Measurements from ENCODE around the gene PDE3B. TPM values are rescaled to one million over a fixed set of nuclear protein-coding genes. Genes with fewer than 3 reads are reported as not detected.
A peak's percentile ranks its signal among the peaks of the same experiment; 100 is the strongest.
"Not testable (repeated sequence)": the region's sequence is repeated elsewhere in the genome, so short reads cannot be mapped to it uniquely, and the experiment has no call there.

PDE3B gene
- total RNA-seq, 6 experiments from 2014 or later, result 14.9 to 47.1 (median 28.8) TPM

DNA sequence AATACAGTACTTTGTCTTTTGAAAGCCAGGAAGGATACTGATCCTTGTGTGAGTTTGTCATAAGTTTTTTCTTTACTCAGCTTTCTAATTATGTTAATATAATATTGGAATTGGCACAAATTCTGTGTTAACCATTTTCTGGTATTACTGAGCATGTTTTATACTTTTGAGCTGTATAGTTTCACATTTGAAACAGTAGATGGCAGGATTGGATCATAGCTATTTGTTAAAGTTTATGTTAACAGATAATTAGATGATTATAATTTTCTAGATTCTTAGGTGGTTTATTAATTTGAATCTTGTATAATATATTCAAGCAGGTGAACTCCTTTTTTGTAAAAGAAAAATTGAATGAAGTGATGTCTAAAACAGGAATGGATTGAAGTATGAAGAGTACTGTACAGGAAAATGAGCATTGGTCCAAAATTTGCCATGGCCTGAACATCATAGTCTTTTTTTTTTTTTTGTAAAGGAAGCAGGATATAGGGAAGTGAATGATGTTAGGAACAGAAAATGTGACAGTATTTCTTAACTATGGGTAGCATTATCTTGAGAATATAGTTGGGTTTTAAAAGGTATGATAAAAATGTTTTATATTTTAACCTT lies 146.4 kb downstream of the PDE3B start:
- ATAC-seq, result peak in 1 of 4 donors; percentile 35
- Histone ChIP-seq H3K9me3 (no peaks in the 10 kb centered on the region), H3K27me3 (no peaks in the 10 kb centered on the region), H3K36me3 (no peaks in the 10 kb centered on the region), H3K27ac (no peak overlapping the region), H3K4me1 (no peaks in the 10 kb centered on the region), H3K4me3 (no peak overlapping the region)
- no peak for TF ChIP-seq POLR2A (IDR thresholded peaks at IDR 0.05)
- TF ChIP-seq, protein P1, sequence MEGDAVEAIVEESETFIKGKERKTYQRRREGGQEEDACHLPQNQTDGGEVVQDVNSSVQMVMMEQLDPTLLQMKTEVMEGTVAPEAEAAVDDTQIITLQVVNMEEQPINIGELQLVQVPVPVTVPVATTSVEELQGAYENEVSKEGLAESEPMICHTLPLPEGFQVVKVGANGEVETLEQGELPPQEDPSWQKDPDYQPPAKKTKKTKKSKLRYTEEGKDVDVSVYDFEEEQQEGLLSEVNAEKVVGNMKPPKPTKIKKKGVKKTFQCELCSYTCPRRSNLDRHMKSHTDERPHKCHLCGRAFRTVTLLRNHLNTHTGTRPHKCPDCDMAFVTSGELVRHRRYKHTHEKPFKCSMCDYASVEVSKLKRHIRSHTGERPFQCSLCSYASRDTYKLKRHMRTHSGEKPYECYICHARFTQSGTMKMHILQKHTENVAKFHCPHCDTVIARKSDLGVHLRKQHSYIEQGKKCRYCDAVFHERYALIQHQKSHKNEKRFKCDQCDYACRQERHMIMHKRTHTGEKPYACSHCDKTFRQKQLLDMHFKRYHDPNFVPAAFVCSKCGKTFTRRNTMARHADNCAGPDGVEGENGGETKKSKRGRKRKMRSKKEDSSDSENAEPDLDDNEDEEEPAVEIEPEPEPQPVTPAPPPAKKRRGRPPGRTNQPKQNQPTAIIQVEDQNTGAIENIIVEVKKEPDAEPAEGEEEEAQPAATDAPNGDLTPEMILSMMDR (IDR thresholded peaks at IDR 0.05), result peak; percentile 43 to 48 (median 47)
- intact Hi-C loops (cut with DNase I), result loop anchor here in 1 of 2 donors (10.0 kb wide), 1 partner anchor 115 kb away; no protein-coding TSS in a partner anchor
- no peak for DNase-seq

DNA sequence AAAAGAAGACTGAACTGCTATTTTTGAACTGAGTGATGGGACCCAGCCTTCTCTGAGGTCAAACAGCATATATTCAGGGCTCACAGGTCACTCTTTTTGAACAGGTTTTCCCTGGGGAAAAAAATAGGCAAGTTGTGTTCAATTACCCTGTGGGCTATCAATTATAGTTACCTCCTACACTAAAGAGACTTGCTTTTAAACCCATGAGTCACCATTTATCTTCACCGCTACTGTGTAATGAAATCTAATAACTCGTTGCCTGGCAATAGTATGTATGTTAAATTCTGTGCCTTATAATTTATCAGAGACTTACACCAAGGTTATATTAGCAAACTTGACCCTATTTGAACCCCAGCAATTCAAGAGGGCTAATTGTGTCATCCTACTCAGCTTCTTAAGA lies 149.9 kb downstream of the PDE3B start:
- intact Hi-C loops (cut with DNase I), result loop anchor here in 1 of 2 donors (10.0 kb wide), 1 partner anchor 111 kb away; no protein-coding TSS in a partner anchor
- Histone ChIP-seq H3K4me1 (no peaks in the 10 kb centered on the region), H3K36me3 (no peaks in the 10 kb centered on the region), H3K9me3 (no peaks in the 10 kb centered on the region), H3K4me3 (no peak overlapping the region), H3K27ac (no peak overlapping the region), H3K27me3 (no peaks in the 10 kb centered on the region)
- DNase-seq, result no peak
- WGBS (ENCODE audit: insufficient coverage, low coverage, low lambda C conversion rate, missing lambda C conversion rate), result 83% methylated on average over 2 of the region's 2 CpGs
- no peak for TF ChIP-seq POLR2A (IDR thresholded peaks at IDR 0.05)
- no peak for ATAC-seq

DNA sequence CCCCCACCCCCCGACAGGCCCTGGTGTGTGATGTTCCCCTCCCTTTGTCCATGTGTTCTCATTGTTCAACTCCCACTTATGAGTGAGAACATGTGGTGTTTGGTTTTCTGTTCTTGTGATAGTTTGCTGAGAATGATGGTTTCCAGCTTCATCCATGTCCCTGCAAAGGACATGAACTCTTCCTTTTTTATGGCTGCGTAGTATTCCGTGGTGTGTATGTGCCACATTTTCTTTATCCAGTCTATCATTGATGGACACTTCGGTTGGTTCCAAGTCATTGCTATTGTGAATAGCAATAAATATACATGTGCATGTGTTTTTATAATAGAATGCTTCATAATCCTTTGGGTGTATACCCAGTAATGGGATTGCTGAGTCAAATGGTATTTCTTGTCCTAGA lies 152.4 kb downstream of the PDE3B start:
- not testable (repeated sequence) for H3K27ac ChIP-seq, H3K36me3 ChIP-seq, DNase-seq, ATAC-seq, H3K4me3 ChIP-seq, H3K9me3 ChIP-seq, H3K4me1 ChIP-seq, H3K27me3 ChIP-seq
- 100% methylated on average over 4 of the region's 4 CpGs for WGBS (ENCODE audit: insufficient coverage, low coverage, low lambda C conversion rate, missing lambda C conversion rate)
- intact Hi-C loops (cut with DNase I), result loop anchor here in 1 of 2 donors (10.0 kb wide), 1 partner anchor 109 kb away; no protein-coding TSS in a partner anchor

DNA sequence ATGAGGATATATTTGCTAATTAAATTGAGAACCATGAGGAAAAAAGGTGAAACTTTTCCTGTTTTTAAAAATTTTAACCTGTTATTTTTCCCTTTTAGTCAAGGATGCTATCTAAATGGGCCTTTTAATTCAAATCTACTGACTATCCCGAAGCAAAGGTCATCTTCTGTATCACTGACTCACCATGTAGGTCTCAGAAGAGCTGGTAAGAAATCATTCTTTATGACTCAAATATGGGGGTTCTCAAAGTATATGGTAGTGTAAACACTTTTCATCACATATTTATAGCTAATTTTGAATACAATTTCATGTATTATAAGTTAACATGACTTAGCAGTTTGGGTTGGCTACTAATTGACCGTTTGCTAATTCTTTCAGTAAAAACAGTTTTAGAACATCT lies 160.2 kb downstream of the PDE3B start:
- H3K9me3 ChIP-seq, result no peaks in the 10 kb centered on the region
- DNase-seq (no peak), ATAC-seq (no peak)
- no peak overlapping the region for H3K4me3 ChIP-seq
- no peak overlapping the region for H3K27ac ChIP-seq
- intact Hi-C loops (cut with DNase I), result no loop called here
- H3K36me3 ChIP-seq, result peaks cover 0 to 11% (median 3%) of the 10 kb centered on the region in 4 donors
- H3K4me1 ChIP-seq, result no peaks in the 10 kb centered on the region
- 89% methylated on average over 2 of the region's 2 CpGs for WGBS (ENCODE audit: insufficient coverage, low coverage, low lambda C conversion rate, missing lambda C conversion rate)
- TF ChIP-seq POLR2A (IDR thresholded peaks at IDR 0.05), result no peak
- TF ChIP-seq, protein P1 (IDR thresholded peaks at IDR 0.05), result no peak
- no peaks in the 10 kb centered on the region for H3K27me3 ChIP-seq

DNA sequence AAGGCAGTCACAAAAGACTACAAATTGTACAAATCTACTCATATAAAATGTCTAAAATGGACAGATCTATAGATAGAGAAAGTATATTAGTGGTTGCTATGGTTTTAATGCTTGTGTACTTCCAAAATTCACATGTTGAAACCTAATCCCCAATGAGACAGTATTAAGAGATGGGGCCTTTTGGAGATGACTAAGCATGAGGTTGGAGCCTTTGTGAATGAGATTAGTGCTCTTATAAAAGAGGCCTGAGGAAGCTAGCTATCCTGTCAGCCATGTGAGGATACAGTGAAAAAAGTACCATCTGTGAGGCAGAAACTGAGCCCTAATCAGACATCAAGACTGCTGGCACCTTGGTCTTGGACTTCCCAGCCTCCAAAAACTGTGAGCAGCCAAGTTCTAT lies 165.9 kb downstream of the PDE3B start:
- H3K9me3 ChIP-seq, result no peaks in the 10 kb centered on the region
- H3K27ac ChIP-seq, result no peak overlapping the region
- peaks cover 0 to 24% (median 0%) of the 10 kb centered on the region in 4 donors for H3K36me3 ChIP-seq
- H3K4me3 ChIP-seq, result no peak overlapping the region
- intact Hi-C loops (cut with DNase I), result no loop called here
- ATAC-seq, result no peak
- DNase-seq, result no peak
- no peaks in the 10 kb centered on the region for H3K27me3 ChIP-seq
- TF ChIP-seq, protein P1 (IDR thresholded peaks at IDR 0.05), result no peak
- no peak for TF ChIP-seq POLR2A (IDR thresholded peaks at IDR 0.05)
- no peaks in the 10 kb centered on the region for H3K4me1 ChIP-seq
